ENCODE results near the gene ELMO2.

The ELMO2 gene

DNA sequence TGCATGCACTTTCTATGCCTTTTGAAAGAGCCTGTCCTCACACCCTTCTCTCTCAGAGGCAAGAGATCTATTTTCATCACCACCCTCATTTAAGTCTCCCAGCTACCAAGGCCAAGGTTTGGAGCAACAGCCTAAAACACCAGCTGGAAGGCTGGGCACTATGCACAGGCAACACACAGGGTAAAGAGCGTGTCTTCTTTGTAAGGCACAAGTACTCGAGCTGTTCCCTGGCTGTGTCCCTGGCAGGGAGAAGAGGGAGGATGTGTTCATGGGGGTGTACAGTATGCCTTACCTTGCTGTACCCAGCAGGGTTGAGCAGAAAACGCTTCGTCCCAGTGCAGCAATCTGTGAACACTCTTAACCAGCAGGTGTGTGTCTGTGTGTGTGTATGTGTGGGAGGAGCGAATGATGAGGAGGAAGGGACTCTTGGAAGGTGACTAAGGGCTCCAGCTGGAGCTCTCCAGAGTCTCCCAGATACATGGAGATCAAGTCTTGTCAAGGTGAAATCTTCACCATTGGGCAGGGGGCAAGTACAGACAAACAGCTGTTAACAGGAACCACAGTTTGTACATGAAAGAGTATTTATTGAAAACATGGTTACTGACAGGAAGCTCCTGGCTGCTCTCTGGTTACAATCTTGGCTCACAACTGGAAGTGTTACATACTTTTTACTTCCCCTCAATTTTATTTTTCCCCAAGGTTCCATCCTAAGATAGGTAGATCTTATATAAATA is 40.8 kb downstream of the ELMO2 start:
- DNase-seq, result no peak

DNA sequence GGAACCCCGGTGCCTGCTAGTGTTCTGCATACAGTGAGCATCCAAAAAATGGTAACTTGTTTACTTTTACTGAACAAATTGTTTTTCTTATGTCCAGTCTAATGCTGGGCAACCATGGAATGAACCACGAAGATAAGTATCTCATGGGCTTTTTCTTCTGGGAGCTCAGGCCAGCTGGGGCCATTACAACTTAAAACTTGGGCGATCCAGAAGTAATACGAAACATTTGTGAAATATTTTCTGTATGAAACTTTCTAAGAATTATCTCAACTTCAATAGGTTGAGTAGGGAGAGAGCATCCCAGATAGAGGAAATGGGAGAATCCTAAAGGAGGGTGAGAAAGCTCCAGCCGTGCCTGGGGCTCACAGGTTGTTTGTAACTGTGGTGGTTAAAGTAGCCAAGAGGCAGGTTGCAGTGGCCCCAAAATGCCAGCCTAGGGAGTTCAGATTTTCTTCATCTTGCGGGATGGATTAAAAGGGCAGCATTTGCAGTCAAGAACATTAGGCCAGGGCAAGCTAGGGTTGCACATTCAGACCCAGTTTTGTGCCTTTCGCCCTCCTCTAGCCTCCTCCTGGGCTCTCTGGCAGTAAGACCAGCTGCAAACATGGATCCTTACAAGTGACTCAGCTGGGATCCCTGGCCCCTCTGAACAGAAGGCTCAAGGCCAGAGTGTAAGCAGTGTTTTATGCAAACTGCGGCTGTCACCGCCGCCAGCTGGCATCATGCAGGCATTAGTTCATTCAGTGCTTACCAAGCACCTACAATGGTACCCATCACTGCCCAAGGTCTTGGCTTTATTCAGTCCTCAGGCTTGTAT is 41.5 kb downstream of the ELMO2 start:
- no peak for DNase-seq

DNA sequence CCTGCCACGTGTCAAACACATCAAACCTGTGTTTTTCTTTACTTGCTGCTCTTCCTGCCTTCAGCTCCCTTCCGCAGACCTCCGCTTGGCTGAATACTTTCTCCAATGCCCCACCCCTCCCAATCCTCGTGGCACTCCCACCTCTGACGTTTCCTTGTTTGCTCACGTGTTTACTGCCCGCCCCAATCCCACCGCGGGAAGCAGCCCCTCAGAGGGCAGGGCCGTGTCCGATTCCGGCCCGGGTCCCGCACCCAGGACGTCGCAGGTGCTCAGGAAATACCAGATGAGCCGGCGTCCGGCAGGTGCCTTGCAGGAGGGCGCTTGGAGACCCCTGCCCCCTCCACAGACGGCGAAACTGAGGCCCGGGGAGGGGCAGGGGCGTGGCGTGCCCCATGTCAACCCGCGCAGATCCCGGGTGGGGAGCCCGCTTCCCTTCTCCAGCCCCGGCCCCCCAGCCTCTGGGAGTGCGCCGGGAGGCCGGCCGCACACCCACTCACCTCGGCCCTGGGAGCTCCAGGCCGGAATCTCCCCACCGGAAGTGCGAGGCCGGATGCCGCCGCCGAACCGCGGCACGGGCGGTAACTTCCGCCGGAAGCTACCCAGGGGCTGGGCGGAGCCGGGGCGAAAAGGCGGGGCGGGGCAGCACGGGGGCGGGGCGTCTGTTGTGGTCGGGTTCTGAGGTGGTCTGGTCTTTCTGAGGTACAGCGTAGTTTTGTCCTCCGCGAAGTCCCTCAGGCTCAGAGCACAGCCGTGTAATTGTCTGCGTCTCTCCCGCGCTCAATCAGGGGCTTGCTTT is 42.3 kb downstream of the ELMO2 start:
- DNase-seq, result peak; percentile 24

DNA sequence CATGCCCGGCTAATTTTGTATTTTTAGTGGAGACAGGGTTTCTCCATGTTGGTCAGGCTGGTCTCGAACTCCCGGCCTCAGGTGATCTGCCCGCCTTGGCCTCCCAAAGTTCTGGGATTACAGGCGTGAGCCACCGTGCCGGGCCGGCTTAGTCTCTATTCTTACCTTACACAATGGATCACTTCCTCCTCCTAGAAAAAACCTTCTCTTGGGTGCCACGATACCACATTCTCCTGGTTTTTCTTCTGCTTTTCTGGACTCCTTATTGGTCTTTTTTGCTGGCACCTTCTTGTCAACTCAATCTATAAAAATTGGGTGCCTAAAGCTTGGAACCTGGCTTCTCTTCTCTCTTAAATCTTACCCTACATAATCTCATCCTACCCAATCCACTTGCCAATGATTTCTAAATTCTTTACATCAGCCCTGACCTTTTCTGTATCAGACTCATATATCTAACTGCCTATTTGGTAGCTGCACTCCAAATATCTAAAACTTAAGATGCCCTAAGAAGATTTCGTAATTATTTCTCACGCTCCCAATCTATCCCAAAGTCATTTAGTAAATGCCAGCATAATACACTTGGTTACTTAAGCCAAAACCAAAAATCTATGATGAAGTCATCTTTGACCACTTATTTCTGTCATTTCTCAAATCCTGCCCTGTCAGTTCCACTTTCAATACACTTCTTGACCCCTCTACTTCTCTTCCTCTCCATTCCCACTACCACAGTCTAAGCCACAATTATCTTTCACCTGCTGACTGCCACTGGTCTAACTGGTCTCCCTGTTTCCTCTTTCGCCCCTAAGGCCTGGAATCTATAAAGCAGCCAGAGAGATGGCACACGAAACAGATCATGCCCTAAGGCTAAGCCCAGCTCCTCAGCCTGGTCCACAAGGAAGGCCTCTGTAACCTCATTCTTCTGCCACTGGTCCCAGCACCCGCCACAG is 43.2 kb downstream of the ELMO2 start:
- no peak for DNase-seq

DNA sequence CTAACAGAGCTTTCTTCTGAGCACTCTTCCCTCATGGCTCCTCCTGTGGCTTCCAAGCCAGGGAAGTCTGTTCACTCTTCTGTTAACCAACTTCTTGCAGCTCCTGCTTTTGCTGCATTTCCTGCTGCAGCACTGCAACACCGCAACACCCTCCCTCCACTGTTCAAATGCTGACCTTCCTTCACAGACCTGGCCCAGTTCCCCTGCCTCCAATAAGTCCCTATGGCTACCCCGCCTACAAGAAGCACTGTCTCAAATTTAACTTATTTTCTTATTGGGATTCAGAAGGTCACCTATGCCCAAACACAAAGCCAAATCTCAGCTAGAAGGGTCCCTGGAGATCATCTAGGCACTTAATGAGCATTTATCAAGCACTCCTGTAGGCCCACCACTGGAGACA is 44.6 kb downstream of the ELMO2 start:
- DNase-seq, result no peak

DNA sequence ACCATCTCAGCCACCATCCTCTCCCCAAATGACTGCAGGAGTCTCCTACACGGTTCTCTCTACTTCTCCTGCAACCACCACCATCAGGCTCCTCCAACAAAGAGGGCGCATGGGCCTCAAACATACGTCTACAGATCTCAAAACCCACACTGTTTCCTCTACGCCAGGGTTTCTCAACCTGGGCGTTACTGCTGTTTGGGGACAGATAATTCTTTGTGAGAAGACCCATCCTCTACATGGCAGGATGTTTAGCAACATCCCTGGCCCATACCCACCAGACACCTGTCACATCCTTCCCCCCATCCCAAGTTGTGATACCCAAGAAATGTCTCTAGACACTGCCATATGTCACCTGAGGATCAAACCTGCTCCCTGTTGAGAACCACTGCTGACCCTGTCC is 45.0 kb downstream of the ELMO2 start:
- no peak for DNase-seq

DNA sequence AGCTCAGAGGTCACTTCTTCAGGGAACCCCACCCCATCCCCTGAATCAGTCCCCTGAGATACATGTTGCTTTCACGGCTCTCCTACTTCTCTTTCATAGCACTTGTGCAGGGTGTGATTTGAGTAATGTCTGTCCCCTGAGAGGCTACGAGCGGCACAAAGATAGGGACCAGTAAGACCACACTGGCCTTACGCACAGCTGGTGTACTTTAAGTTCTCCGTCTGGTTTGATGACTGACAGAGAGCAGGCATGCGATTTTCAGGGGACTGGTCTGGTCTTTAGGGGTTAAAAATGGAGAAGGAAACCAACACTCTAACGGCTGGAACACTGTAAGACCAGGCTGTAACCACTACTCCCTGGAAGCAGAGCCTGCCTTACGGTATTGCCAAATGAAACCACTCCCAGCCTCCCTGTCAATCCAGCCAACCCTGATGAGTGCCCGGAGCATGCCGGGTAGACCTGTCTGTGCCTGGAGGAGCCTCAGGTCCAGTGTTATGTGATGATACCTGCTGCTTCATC is 47.1 kb downstream of the ELMO2 start:
- no peak for DNase-seq

DNA sequence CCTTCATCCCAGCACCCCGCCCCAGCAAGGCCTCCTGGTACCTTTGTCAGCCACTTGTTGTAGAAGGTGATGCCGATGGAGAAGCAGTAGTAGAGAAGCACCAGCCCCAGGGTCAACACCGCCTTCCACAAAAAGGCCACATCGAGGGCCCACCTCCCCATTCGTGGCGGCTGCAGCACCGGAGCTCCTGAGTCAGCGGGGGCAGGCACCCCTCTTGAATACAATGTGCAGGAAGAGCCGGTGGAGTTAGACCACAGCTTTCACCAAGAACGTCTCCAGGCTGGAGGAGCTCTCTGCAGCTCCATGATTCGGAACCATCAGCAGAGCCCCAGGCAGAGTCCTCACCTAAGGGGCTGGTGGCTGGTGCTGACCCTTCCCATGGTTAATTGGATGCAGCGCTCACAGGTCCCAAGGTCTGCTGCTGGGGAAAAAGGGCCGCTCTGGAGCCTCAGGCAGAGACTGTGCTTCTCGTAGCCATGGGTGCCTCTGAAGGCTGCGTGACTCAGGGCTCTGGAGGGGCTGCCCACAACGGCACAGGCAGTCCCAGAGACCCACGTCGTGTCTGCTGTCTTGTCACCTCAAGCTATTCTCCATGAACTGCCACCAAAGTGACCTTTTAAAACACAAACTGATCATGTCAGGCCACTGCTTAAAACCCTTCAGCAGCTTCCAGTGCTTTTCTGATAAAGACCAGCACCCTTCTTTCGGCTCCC is 47.9 kb downstream of the ELMO2 start:
- DNase-seq, result no peak

DNA sequence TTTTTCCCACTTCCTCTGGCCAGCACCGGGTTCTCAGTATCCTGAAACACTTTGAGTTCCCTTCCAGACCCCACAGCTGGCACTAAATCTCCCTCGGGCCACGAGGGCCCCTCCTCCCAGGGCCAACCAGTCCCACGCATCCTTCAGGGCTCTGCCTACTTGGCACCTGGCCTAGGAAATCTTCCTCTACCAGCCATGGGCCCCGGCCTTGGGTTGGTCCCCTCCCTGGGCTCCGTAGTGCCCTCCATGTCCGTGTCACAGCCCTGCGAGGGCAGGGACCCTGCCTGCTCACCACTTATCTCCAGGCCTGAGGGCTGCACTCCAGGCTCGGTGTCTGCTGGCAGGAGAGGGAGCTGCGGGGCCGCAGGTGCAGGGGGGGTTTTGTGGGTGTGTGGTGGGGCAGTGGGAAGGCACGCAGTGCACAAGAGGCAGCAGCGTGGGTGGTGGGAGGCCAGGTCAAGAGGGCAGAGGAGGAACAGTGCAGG is 49.3 kb downstream of the ELMO2 start:
- DNase-seq, result no peak

DNA sequence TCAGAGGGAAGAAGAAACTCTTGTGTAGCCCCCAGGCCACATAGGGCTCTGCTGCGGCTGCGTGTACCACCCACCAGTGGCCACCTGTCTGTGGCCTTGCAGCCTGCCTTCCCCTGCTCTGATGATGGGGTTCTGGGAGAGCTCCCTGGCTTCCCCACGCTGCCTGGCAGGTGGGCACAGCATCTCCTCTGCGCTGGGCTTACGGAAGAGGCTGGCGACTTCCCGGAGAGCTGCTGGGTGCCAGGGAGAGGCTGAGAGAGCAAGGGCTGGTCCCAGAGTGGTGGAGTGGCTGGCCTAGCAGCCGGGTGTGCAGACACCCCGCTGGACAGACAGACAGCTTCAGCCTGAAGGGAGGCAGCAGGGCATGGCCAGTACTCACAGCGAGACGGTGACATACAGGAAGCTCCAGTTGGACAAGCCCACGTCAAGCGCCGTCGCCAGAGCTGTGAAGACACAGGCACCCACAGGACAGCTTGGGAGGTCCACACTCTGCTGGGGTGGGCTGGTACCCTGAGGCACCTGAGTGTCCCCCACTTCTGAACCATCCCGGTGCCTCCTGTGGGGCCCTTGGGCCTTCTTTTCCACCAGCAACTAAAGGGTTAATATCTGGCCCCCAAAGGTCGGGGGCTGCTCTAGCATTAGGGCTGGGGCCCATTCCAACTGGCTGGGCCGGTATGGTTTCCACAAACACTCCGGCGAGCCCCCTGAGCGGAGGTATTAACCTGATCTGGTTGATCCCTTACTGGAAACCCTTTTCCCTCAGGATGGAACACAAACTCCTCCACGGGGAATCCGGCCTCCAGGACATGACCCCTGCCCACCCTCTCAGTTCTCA is 50.0 kb downstream of the ELMO2 start:
- no peak for DNase-seq

DNA sequence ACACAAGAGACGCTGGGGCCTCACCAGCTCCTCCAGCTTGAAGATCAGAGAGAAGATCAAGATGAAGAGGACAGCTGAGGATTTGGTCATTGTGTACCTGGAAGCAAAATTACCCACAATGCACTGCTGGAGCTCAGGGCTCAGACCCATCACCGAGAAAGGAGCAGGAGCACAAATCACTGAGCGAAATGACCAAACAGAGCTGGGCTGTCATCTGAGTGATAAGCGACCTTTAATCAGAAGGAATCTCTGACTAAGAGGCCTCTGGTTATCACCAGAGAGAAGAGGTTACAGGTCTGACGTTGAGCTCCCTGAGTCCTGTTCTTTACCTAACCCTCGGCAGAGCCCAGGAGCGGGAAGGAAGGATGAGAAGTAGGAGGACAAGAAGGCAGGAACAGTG is 50.6 kb downstream of the ELMO2 start:
- no peak for DNase-seq

DNA sequence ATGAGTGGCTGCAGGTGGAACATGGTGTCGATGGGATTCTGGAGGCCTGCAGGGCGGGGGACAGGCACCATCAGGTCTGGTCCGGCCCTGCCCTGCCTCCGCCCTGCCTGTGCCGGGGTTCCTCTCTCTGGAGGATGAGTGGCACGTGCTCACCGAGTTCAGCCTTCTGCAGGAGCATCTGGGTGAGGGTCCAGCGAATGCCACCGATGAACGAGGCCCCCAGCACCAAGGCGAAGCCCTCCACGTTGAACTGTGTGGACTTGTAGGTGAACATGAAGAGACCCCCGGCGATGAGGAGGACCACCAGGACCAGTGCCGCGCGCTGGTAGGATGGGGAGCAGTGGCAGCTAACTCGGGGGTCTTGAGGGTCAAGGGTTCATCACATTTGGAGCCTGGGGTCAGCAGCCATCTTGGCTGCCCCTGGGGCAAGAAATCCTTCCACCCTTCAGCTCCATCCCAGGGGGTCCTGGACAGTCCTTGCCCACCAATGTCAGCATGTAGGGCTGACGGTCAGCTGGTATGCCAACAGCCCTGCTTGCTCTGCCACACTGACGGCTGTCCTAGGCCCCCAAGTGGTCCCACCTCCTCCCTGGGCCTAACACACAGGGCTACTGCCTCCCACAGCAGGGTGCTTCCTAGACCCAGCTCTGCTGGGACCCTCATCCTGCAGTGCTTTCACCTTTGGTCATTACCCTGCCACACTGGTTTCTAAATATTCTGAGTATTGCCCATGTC is 51.3 kb downstream of the ELMO2 start:
- DNase-seq, result no peak

DNA sequence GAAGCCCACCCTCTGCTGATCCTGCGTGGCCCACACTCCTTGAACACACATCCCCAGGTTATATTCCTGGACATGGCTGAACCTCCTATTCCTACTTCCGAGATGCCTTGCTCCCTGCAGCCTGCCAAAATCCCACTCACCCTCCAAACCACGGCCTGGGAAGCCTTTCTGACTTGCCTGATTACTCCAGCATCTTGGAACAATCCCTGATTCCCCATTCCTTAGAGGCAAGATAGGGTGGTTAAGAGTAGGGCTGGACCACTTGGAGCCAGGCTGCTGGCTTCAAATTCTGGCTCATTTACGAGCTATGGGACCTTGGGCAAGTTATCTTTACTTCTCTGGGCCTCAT is 52.2 kb downstream of the ELMO2 start:
- no peak for DNase-seq

DNA sequence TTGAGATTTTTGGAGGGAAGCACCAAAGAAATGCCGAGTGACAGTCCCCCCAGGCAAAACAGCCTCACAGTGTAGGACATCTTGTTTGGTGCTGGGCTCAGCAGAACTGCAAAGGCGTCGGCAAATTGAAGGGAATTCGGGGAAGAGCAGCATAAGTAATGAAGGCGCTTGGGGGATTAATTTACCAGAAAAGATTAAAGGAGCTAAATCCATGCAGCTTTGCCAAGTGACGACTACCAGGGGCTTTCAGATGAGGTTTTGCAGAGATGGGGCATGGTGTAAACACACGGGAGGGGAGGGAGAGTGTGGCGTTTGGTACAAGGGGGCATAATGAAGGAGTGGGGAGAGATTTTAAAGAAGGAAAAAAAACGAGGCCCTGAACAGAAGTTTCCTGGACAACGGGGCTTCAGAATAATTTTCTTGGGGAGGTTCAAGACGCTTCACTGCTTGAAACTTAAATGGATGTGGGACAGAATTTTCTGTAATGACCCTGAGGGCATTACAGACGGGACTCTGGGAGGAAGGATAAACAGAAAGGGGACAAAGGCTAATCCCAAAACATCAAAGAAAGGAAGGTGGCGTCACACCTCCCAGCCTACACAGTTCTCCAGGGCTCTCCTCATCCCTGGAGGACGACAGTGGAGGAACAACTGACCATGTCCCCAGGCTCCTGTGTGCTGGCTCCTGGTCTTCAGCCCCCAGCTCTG is 52.8 kb downstream of the ELMO2 start:
- DNase-seq, result no peak

DNA sequence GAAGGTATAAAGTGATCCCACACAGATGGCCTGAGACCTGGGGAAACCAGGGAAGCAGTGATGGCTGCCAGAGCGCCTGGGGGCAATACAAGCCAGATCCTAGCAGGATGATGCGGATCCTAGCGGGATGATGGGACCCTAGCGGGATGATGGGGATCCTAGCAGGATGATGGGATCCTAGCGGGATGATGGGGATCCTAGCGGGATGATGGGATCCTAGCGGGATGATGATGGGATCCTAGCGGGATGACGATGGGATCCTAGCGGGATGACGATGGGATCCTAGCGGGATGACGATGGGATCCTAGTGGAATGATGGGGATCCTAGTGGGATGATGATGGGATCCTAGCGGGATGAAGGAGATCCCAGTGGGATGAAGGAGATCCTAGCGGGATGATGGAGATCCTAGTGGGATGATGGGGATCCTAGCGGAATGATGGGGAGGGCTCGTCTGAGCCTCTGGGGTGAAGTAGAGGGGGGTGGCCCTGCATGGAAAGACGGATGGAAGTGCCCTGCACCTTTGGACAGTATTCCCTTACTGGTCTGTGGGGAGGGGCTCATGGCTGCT is 54.0 kb downstream of the ELMO2 start:
- no peak for DNase-seq

DNA sequence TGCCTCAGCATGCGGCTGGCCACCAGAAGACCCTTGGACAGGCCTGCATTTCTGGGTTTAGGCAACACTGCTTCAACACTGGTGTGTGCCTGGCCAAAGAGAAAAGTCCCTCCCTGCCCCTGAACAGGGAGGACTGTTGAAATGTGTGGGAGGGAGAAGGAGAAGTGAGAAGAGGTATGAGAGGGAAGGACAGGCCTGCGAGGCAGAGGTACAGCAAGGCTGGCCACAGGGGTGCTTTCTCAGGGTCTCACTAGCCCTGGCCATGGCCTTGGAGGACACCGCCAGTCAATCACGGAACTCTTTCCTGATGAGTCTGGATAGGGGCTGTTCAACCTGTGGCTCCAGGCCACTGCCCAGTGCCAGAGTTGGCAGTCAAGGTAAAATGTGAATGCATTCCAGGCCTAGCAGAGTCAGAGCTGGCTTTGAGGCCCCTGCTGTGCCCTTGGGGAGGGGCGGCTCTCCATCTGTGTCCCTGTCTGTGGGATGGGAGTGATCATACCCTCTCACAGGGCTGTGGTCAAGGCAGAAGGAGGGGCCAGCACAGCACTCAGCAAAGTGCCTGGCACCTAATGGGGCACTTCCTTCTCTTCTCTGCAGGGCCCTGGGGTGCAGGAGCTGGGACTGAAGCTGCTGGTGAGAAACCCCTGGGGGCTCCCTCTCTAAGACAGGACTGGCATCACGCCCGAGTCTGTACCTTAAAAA is 54.9 kb downstream of the ELMO2 start:
- DNase-seq, result no peak

DNA sequence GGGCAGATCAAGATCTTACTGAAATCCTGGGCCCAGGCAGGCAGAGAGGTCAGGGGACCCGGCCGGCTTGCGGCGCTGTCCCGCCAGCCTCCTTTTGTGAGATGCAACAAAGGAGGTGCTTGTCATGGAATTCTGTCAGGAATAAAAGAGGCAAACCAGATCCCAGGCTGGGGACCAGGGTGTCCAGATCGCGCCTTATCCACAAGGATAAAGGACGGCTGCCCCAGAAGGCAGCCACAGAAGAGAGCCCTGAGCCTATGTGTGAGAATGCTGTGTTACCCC is 55.5 kb downstream of the ELMO2 start:
- DNase-seq, result no peak

Data from cortex of kidney (tissue), 1 donor.